Pericardium fibroblast (primary cell): ENCODE measurements around the gene MT2A. TPM values are rescaled to one million over a fixed set of nuclear protein-coding genes. Genes with fewer than 3 reads are reported as not detected.

Experiments used
- total RNA-seq: library from RNA; depleted of rRNA; stranded (reverse); fragments of >200 nt; gene quantifications from 2 replicates; pipeline ENCODE4 v1.2.3, GENCODE V29; 2015

The MT2A gene
- 54.8 and 134 TPM in 2 replicates for total RNA-seq

DNA sequence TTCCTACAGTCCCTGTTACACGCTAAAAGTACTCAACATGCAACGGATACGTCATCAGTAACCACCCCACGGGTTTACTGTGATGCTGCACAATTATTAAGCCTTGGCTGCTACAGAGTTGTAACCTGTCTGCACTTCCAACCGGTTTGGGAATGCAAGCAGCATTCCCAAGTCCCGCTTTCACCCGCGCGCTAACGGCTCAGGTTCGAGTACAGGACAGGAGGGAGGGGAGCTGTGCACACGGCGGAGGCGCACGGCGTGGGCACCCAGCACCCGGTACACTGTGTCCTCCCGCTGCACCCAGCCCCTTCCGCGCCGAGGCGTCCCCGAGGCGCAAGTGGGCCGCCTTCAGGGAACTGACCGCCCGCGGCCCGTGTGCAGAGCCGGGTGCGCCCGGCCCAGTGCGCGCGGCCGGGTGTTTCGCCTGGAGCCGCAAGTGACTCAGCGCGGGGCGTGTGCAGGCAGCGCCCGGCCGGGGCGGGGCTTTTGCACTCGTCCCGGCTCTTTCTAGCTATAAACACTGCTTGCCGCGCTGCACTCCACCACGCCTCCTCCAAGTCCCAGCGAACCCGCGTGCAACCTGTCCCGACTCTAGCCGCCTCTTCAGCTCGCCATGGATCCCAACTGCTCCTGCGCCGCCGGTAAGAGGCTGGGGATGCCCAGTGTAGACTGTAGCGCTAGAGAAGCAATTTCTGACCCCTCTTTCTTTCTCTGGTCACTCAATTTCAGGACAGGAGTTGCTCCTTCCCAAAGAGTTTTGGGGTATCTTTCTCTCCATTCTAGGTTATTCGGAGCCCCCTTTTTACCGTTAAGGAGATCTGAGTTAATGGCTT lies at the start of gene MT2A:
MT2A (plus strand) TSS at position 542 of the 833 bp plus-strand sequence; CDS start at position 614, 72 bp downstream.

DNA sequence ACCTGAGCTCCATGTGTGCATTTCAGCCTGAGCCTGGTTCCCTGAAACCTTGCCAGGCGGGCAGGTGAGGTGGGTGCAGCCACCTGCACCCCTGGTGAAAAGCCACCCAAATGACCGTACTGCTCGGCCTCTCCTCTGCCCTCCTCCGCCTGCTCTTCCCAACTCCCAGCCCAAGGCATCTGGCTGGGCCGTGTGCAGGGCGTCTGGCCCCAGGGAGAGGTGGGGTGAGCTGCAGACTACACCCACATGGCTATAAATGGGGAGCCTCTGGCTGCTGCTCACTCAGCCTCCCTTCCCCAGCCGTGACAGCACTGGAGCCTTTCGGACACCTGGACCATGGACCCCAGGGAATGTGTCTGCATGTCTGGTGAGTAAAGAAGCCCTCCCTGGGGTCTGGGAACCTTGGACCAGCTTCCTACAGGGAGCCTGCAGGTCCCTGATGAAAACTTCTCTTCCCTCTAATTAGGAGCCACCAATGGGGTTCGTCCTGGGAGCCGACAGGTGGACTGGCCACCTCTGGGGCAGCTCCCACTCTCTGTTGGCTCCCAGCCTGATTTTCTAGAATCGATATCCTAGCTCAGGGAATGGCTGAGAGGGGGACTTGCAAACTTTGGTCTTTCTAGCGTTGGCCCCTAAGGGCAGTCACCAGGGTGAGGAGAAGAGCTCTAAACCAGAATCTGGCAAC lies 43.4 kb upstream of the MT2A start, which contains the start of gene MT4:
MT4 (plus strand) TSS at position 281 of the 685 bp plus-strand sequence; CDS start at position 337, 56 bp downstream.

DNA sequence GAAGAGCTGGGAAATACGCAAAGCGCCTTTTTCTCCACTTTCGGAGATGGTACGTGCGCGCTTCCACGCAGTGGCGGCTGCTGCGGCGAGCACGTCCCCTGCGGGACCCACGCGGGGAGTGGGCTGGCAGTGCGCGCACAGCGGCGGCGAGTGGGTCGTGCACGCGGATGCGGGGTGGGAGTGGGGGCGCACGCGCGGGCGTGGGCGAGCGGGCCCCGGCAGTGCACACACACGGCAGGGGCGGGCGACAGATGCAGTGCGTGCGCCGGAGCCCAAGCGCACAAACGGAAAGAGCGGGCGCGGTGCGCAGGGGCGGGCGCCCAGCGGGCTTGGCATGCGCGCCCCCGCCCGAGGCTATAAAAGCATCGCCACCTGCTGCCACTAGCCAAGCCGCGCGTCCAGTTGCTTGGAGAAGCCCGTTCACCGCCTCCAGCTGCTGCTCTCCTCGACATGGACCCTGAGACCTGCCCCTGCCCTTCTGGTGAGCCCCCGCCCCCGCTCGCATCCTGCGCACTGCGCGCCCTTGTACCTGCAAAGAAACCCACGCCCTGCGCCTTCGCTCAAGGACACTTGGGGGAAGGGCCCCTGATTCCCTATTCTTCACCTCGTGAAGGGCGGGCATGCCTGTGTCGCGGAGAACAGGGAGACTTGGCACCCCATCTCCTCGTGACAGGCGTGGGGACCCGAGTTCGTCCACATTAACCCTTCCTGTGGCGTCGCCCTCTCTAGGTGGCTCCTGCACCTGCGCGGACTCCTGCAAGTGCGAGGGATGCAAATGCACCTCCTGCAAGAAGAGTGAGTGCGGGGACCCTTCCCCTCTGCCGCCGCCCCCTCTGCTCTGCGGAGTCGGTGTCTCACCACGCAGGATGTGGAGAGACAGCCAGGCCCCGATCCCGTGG lies 19.0 kb upstream of the MT2A start, which contains the start of gene MT3:
MT3 (plus strand) TSS at position 388 of the 899 bp plus-strand sequence; CDS start at position 451, 63 bp downstream.

DNA sequence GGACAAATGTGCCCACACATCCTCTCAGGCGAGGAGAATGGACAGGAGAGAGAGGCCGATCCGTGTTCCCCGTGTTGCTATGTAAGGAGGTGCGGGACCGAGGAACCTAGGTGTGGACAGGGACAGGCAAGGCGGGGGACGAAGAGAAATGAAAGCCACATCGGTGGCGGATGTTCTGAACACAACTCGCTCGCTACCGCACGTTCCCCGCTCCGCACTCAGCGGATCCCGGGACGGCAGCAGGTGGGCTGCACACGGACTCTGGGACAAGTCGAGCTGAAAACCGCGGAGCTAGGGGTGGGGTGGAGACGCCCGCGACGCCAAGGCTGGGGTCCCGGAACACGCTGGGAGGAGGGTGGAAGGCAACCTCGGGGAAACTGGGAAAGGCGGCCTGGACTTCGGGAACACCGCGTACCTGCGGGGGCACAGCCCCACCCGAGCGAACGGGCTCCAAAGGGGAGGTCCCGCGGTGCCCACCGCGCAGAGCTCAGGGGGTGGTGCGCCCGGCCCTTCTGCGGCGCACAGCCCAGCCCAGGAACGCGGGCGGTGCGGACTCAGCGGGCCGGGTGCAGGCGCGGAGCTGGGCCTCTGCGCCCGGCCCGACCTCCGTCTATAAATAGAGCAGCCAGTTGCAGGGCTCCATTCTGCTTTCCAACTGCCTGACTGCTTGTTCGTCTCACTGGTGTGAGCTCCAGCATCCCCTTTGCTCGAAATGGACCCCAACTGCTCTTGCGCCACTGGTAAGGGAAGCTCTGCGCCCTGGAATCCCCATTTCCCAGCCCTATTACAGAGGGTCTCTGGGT lies 17.0 kb downstream of the MT2A start, which contains the start of gene MT1E:
MT1E (plus strand) TSS at position 642 of the 803 bp plus-strand sequence; CDS start at position 713, 71 bp downstream.

DNA sequence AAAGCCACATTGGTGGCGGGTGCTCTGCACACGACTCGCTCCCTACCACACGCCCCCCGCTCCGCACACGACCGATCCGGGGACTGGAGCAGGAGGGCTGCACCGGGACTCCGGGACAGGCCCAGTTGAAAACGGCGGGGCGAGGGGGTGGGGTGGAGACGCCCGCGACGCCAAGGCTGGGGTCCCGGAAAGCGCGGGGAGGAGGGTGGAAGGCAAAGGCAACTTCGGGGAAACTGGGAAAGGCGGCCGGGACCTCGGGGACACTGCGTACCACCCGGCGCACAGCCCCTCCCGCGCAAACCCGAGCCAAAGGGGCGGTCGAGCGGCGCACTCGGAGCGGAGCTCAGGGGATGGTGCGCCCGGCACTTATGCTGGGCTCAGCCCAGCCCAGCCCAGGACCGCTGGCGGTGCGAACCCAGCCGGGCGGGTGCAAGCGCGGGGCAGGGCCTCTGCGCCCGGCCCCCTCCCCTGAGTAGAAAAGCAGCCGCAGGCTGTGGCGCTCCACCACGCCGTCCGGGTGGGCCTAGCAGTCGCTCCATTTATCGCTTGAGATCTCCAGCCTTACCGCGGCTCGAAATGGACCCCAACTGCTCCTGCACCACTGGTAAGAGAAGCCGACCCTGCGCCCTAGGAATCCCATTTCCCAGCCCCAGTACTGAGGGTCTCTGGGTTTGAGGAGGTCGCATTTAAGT lies 23.9 kb downstream of the MT2A start, which contains the start of gene MT1M:
MT1M (plus strand) TSS at position 504 of the 692 bp plus-strand sequence; CDS start at position 577, 73 bp downstream.

DNA sequence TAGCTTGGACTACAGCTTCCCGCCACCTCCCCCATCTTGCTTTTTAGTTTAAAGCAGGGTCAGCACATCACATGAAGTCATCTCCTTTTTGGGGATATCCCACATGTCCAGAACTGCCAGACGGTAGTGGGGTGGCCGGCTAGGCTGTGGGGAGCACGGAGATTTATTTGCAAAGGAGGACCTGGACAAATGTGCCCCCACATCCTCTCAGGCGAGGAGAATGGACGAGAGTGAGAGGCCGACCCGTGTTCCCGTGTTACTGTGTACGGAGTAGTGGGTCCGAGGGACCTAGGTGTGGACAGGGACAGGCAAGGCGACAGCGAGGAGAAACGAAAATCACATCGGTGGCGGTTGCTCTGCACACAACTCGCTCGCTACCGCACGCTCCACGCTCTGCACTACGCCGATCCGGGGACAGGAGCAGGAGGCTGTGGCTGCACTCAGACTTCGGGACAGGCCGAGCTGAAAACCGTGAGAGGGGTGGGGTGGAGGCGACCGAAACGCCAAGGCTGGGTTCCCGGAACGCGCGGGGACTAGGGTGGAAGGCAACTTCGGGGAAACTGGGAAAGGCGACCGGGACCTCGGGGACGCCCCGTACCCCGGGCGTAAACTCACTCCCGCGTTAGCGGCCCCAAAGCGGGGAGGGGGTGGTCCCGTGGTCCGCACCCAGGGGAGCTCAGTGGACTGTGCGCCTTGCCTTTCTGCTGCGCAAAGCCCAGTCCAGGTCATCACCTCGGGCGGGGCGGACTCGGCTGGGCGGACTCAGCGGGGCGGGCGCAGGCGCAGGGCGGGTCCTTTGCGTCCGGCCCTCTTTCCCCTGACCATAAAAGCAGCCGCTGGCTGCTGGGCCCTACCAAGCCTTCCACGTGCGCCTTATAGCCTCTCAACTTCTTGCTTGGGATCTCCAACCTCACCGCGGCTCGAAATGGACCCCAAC lies 29.7 kb downstream of the MT2A start, which contains the start of gene MT1A:
MT1A (plus strand) TSS at position 853 of the 937 bp plus-strand sequence; CDS start at position 926, 73 bp downstream.

DNA sequence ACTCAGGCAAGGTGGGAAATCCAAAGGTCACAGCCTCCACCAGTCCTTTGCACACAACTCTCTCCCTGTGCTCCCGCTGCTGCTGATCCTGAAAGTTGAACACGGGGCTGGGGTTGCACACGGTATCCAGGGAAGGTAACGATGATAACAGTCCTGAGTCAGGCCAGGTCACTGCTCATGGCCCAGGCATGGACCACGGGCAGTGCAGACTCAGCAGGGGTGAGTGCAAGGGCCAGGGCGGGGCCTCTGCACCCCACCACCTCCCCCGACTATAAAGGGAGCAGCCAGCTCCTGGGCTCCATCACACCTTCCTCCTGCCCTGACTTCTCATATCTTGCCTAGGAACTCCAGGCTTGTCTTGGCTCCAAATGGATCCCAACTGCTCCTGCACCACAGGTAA lies 43.2 kb downstream of the MT2A start, which contains the start of gene MT1B:
MT1B (plus strand) TSS at position 301 of the 400 bp plus-strand sequence; CDS start at position 369, 68 bp downstream.

DNA sequence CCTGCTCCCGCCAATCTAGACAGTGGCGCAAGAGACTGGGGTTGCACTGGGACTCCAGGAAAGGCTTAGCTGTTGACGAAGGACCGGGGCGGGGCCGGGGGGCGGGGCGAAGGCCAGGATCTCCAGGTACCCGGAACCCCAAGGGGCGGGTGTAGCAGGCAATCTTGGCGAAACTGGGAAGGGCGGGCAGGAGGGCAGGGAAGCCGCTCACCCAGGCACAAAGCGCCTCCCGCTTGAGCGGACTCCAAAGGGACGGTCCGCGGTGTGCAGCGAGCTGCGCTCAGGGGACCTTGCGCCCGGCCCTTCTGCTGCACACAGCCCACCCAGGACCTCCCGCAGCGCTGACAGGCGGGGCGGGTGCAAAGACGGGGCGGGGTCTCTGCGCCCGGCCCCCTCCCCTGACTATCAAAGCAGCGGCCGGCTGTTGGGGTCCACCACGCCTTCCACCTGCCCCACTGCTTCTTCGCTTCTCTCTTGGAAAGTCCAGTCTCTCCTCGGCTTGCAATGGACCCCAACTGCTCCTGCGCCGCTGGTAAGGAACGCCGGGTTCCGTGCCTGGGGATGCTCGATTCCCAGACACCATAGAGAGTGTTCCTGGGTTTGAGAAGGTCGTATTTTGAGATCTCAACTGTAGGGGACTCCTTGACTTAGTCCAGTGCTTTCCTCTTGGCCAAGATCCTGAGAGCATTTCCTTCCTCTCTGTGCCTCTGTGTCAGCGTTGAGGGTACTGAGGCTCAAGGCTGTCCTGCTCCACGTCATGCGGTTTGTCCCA lies 49.4 kb downstream of the MT2A start, which contains the start of gene MT1F:
MT1F (plus strand) TSS at position 405 of the 772 bp plus-strand sequence; CDS start at position 505, 100 bp downstream.

Other genes starting within 250 kb of the MT2A start
- gene AMFR, start 183.0 kb upstream of the MT2A start, total RNA-seq: 110 and 122 TPM in 2 replicates
- gene NUDT21, start 157.3 kb upstream of the MT2A start, total RNA-seq: 26.3 and 56.8 TPM in 2 replicates
- 19.8 and 38.9 TPM in 2 replicates for gene OGFOD1, start 157.0 kb upstream of the MT2A start, total RNA-seq
- 32.9 and 64.7 TPM in 2 replicates for gene BBS2, start 88.6 kb upstream of the MT2A start, total RNA-seq
- gene MT4, start 43.5 kb upstream of the MT2A start, total RNA-seq: not detected in 2 replicates
- gene MT3, start 19.1 kb upstream of the MT2A start, total RNA-seq: not detected in 2 replicates
- gene MT1E, start 17.2 kb downstream of the MT2A start, total RNA-seq: 113 and 154 TPM in 2 replicates
- 0.82 TPM in 1 of 2 replicates, not detected in the other for gene MT1M, start 24.1 kb downstream of the MT2A start, total RNA-seq
- gene MT1A, start 30.1 kb downstream of the MT2A start, total RNA-seq: 7.5 TPM in 1 of 2 replicates, not detected in the other
- gene MT1B, start 43.3 kb downstream of the MT2A start, total RNA-seq: not detected in 2 replicates
- gene MT1F, start 49.4 kb downstream of the MT2A start, total RNA-seq: 2.0 TPM in 1 of 2 replicates, not detected in the other
- 0.70 and 7.8 TPM in 2 replicates for gene MT1G, start 59.5 kb downstream of the MT2A start, total RNA-seq
- not detected in 2 replicates for gene MT1H, start 61.2 kb downstream of the MT2A start, total RNA-seq
- gene MT1X, start 73.9 kb downstream of the MT2A start, total RNA-seq: 87.8 and 526 TPM in 2 replicates
- 23.4 and 23.7 TPM in 2 replicates for gene NUP93, start 121.5 kb downstream of the MT2A start, total RNA-seq